ENCODE results near the gene AHRR. TPM values are rescaled to one million over a fixed set of nuclear protein-coding genes. Genes with fewer than 3 reads are reported as not detected.

Gene AHRR
- total and polyA plus RNA-seq, 2 experiments from 2014 or later = 0.27 to 1.8 TPM

DNA sequence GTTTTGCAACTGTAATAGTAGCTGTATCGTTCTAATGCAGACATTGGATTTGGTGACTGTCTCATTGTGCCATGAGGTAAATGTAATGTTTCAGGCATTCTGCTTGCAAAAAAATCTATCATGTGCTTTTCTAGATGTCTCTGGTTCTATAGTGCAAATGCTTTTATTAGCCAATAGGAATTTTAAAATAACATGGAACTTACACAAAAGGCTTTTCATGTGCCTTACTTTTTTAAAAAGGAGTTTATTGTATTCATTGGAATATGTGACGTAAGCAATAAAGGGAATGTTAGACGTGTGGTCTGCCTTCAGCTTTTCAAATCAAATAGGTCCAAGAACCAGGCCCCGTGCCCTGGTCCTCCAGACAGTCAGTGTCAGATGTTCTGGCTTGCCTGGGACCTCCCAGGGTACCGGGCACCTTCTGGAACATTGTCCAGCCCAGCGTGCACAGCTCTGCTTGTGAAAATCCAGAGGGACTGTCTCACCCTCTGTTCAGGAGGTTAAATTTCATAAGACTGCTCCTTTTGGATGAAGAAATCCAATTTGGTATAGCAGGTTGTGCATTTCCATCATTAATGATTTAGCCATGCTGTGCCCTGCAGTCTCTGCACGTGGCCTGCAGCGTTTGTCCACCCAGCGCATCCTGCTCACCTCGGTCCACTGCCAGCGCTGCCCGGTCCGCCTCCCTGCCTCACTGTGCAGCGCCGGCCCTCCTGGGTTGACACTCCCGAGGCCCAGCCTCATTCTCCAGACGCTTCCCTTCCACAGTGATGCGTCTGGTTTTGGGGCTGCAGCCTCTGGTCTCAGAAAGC lies 6.6 kb upstream of the AHRR start:
- H4K20me1 ChIP-seq (replicated peaks; ENCODE audit: insufficient read depth) = peaks cover 9% of the 10 kb centered on the region
- H3K27ac Mint-ChIP-seq = no peak overlapping the region; the same call in 1 of the 2 replicates
- ATAC-seq = no peak

DNA sequence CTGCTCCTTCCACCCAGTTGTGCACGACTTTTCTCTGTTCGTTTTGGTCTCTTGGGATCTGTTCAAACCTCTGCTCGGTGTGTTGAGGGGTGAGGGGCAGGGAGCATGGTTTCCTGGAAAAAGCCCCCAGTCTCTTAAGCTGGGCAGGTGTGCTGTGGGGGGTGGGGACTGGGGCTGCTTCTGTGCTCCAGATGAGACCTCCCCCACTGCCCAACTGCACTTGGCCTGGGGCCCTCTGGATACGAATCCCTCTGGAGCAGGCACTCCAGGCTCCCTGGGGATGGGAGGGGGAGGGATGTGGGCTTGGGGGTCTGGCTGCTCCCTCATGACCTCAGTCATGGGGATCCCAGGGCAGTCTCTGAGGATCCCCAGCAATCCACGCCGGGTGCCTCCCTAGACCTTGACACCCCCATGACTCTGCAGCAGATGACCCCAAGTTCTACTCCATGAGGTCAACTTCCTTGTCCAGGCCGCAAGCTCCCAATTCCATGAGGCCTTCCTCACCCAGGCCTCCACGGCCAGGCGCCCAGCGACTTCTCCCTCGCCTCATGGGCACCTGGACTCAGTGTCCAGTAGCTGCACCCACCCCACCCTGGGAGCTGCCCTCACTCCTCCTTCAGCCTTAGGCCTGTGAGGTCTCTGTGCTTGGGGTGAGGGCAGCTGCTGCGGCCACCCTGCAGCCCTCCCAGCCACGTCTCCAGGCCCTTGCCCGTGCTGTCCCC lies 5.9 kb upstream of the AHRR start:
- peaks cover 37% of the 10 kb centered on the region for H3K27me3 Mint-ChIP-seq (ENCODE audit: insufficient read depth, low read depth, poor library complexity)
- H3K36me3 Mint-ChIP-seq (ENCODE audit: low read depth) = peaks cover 9% of the 10 kb centered on the region; the same call in 2 of the 3 replicates
- ATAC-seq (no peak), DNase-seq (ENCODE audit: low spot score) (no peak)
- H3K9me3 Mint-ChIP-seq = no peaks in the 10 kb centered on the region
- Histone ChIP-seq H4K20me1 (replicated peaks; ENCODE audit: insufficient read depth) (peaks cover 6% of the 10 kb centered on the region), H3K36me3 (ENCODE audit: insufficient read depth) (no peaks in the 10 kb centered on the region), H3K4me3 (no peak overlapping the region), H3K4me1 (ENCODE audit: insufficient read depth) (no peaks in the 10 kb centered on the region), H3K4me2 (no peak overlapping the region), H3K9me2 (ENCODE audit: insufficient read depth) (no peaks in the 10 kb centered on the region), H3K27me3 (ENCODE audit: insufficient read depth) (peaks cover 24% of the 10 kb centered on the region), H3F3A (replicated peaks; ENCODE audit: low read depth) (no peaks in the 10 kb centered on the region), H3K27ac (ENCODE audit: low read depth) (no peak overlapping the region), H2AFZ (no peak overlapping the region), H3K79me2 (replicated peaks; ENCODE audit: insufficient read depth) (no peaks in the 10 kb centered on the region)
- no peak overlapping the region; the same call in 1 of the 2 replicates for H3K27ac Mint-ChIP-seq
- no peak overlapping the region for H3K4me3 Mint-ChIP-seq
- peaks cover 5% of the 10 kb centered on the region; the same call in 1 of the 3 replicates for H3K4me1 Mint-ChIP-seq
- no peak for TF ChIP-seq POLR2AphosphoS5 (IDR thresholded peaks at IDR 0.05; ENCODE audit: low read depth)
- TF ChIP-seq CREB1 (CRISPR knock-in tag; IDR thresholded peaks at IDR 0.05; ENCODE audit: low read depth) = no peak
- no peak for TF ChIP-seq EZH2 (IDR thresholded peaks at IDR 0.05; ENCODE audit: low read depth, unreplicated experiment)
- TF ChIP-seq, protein P1, sequence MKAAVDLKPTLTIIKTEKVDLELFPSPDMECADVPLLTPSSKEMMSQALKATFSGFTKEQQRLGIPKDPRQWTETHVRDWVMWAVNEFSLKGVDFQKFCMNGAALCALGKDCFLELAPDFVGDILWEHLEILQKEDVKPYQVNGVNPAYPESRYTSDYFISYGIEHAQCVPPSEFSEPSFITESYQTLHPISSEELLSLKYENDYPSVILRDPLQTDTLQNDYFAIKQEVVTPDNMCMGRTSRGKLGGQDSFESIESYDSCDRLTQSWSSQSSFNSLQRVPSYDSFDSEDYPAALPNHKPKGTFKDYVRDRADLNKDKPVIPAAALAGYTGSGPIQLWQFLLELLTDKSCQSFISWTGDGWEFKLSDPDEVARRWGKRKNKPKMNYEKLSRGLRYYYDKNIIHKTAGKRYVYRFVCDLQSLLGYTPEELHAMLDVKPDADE (IDR thresholded peaks at IDR 0.05) = no peak
- no peak for TF ChIP-seq JUNB (IDR thresholded peaks at IDR 0.05; ENCODE audit: unreplicated experiment)
- TF ChIP-seq STAT1 (IDR thresholded peaks at IDR 0.05; ENCODE audit: unreplicated experiment) = no peak
- TF ChIP-seq, protein P2, sequence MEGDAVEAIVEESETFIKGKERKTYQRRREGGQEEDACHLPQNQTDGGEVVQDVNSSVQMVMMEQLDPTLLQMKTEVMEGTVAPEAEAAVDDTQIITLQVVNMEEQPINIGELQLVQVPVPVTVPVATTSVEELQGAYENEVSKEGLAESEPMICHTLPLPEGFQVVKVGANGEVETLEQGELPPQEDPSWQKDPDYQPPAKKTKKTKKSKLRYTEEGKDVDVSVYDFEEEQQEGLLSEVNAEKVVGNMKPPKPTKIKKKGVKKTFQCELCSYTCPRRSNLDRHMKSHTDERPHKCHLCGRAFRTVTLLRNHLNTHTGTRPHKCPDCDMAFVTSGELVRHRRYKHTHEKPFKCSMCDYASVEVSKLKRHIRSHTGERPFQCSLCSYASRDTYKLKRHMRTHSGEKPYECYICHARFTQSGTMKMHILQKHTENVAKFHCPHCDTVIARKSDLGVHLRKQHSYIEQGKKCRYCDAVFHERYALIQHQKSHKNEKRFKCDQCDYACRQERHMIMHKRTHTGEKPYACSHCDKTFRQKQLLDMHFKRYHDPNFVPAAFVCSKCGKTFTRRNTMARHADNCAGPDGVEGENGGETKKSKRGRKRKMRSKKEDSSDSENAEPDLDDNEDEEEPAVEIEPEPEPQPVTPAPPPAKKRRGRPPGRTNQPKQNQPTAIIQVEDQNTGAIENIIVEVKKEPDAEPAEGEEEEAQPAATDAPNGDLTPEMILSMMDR (conservative IDR thresholded peaks at IDR 0.05; ENCODE audit: low read depth in 2 of 2) = no peak
- no peak for TF ChIP-seq ZNF114 (CRISPR knock-in tag; IDR thresholded peaks at IDR 0.05)

More for the DNA sequence above, 6.6 kb upstream of the AHRR start:
- peaks cover 9% of the 10 kb centered on the region; the same call in 2 of the 3 replicates for H3K36me3 Mint-ChIP-seq (ENCODE audit: low read depth)
- TF ChIP-seq NANOG (IDR thresholded peaks at IDR 0.05; ENCODE audit: borderline replicate concordance) = no peak
- TF ChIP-seq ZNF114 (CRISPR knock-in tag; IDR thresholded peaks at IDR 0.05) = no peak
- TF ChIP-seq, protein P2 (conservative IDR thresholded peaks at IDR 0.05; ENCODE audit: low read depth in 2 of 2) = no peak
- TF ChIP-seq, protein P3, sequence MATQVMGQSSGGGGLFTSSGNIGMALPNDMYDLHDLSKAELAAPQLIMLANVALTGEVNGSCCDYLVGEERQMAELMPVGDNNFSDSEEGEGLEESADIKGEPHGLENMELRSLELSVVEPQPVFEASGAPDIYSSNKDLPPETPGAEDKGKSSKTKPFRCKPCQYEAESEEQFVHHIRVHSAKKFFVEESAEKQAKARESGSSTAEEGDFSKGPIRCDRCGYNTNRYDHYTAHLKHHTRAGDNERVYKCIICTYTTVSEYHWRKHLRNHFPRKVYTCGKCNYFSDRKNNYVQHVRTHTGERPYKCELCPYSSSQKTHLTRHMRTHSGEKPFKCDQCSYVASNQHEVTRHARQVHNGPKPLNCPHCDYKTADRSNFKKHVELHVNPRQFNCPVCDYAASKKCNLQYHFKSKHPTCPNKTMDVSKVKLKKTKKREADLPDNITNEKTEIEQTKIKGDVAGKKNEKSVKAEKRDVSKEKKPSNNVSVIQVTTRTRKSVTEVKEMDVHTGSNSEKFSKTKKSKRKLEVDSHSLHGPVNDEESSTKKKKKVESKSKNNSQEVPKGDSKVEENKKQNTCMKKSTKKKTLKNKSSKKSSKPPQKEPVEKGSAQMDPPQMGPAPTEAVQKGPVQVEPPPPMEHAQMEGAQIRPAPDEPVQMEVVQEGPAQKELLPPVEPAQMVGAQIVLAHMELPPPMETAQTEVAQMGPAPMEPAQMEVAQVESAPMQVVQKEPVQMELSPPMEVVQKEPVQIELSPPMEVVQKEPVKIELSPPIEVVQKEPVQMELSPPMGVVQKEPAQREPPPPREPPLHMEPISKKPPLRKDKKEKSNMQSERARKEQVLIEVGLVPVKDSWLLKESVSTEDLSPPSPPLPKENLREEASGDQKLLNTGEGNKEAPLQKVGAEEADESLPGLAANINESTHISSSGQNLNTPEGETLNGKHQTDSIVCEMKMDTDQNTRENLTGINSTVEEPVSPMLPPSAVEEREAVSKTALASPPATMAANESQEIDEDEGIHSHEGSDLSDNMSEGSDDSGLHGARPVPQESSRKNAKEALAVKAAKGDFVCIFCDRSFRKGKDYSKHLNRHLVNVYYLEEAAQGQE (IDR thresholded peaks at IDR 0.05; ENCODE audit: unreplicated experiment) = no peak
- no peak overlapping the region for H3K4me3 Mint-ChIP-seq
- no peaks in the 10 kb centered on the region for H3K9me2 ChIP-seq (ENCODE audit: insufficient read depth)
- H3K27me3 ChIP-seq (ENCODE audit: insufficient read depth) = peaks cover 16% of the 10 kb centered on the region
- H3K4me1 Mint-ChIP-seq = peaks cover 3% of the 10 kb centered on the region; the same call in 1 of the 3 replicates
- H2AFZ ChIP-seq = no peak overlapping the region
- no peaks in the 10 kb centered on the region for H3K9me3 Mint-ChIP-seq
- H3F3A ChIP-seq (replicated peaks; ENCODE audit: low read depth) = no peaks in the 10 kb centered on the region
- no peaks in the 10 kb centered on the region for H3K36me3 ChIP-seq (ENCODE audit: insufficient read depth)
- no peak for DNase-seq (ENCODE audit: low spot score)
- H3K27me3 Mint-ChIP-seq (ENCODE audit: insufficient read depth, low read depth, poor library complexity) = peaks cover 29% of the 10 kb centered on the region
- no peaks in the 10 kb centered on the region for H3K4me1 ChIP-seq (ENCODE audit: insufficient read depth)
- H3K4me3 ChIP-seq = no peak overlapping the region
- no peak overlapping the region for H3K27ac ChIP-seq (ENCODE audit: low read depth)
- no peak overlapping the region for H3K4me2 ChIP-seq
- H3K79me2 ChIP-seq (replicated peaks; ENCODE audit: insufficient read depth) = no peaks in the 10 kb centered on the region
